Heart left ventricle (tissue), 13 donors: ENCODE data around the gene CLMN.

Experiments used
- CTCF ChIP-seq, 12 donors: fragments of 200-600 bp; sonication (generic) in 4 of 12; IDR thresholded peaks; one replicate each; pipeline versions ENCODE4 v1.5.0 to v1.8.0; 2018 to 2022; ENCODE audit warnings: antibody characterized with exemption in 12 of 12, mild to moderate bottlenecking in 5 of 12
- POLR2A ChIP-seq, 2 donors: fragments of 450-650 bp; IDR thresholded peaks; one replicate each; pipeline ENCODE4 v1.6.1; 2017; ENCODE audit warnings: antibody characterized with exemption in 2 of 2, mild to moderate bottlenecking in 2 of 2, moderate library complexity in 2 of 2
- donor health status: ischemic (EF 13 %, LVEDD 7.1; RV severe dilation, severe dysfunction).
- donor health status: DM: no; HTN: yes; CAD: no.
- donor health status: DM: no; HTN: no; CAD: no.
- donor health status: ischemic (EF 25% LVEDD 6.9; RV normal size, moderate dysfunction).
- donor health status: ischemic (EF 25% LVEDD 5.7; RV mildly dilated, moderate dysfunction).
- donor health status: ischemic (EF 35%, LVEDD 5.7; RV mildly dilated, moderate dysfunction).
- donor health status: nonischemic (EF 11% LVEDD 7.7; RV severe dilation, severe dysfunction).
- donor health status: DM: yes; HTN: yes; CAD: no.
- donor health status: PGD.
- donor health status: ischemic (EF 29% LVEDD 5.4; RV normal size, mild dysfunction).
- donor health status: nonischemic (EF 23%, LVEDD 6.1; RV moderate dilation, normal function).

DNA sequence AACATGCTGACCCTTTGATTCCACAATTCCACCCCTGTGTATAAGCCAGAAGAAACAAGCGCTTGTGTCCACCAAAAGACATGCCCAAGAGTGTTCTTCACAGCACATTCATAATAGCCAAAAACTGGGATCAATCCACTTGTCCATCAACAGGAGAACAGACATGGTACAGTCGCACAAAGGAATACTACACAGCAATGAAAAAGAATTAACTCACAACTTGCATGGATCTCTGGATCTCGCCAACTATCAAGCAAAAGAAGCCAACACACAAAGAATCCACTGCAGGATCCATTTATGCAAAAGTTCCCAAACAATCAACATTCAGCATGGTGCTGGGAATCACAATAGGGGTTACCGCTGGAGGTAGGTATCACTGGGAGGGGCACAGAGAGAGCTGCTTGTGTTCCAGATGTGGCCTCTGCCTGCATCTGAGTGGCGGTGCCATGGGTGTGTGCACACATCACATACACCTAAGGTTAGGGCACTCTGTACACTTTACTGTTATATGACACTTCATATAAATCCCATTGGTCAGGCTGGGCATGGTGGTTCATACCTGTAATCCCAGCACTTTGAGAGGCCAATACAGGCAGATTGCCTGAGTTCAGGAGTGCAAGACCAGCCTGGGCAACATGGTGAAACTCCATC is 30.9 kb downstream of the CLMN start:
- TF ChIP-seq POLR2A (IDR thresholded peaks at IDR 0.05) (no peak), CTCF (IDR thresholded peaks at IDR 0.05) (no peak)
